Fibroblast of skin of back (primary cell): ENCODE results near the gene ALDH1L2.

ENCODE experiments used
- DNase-seq: peaks from one replicate; pipeline ENCODE4 v3.0.0-alpha.2; 2013

Gene ALDH1L2

DNA sequence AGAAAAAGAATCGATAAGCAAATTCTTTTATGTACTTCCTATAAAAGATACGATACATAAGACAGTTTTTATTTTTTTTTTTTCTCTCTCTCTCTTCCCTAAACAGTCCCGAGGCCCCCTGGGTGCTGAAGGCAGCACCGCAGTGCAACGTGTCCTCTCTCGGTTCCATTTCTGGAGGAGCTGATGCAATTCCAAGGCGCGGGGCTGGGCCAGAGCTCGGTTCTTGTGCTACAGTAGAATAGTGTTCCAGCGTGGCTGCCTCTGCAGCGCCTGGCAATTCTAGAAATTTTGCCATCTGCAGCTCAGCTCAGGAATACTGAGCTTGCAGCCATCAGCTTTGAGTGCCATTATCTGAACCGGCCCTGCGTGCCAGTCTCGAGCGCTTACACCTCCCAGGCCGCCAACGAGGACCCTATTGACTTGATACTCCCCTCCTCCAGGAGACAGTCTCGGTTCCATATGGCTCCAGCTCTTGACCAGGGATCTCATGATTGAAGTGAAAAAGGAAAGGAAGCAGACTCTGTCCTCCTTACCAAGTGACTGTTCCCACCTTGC, 630 bp downstream of the ALDH1L2 start:
- peak; percentile 86 for DNase-seq

DNA sequence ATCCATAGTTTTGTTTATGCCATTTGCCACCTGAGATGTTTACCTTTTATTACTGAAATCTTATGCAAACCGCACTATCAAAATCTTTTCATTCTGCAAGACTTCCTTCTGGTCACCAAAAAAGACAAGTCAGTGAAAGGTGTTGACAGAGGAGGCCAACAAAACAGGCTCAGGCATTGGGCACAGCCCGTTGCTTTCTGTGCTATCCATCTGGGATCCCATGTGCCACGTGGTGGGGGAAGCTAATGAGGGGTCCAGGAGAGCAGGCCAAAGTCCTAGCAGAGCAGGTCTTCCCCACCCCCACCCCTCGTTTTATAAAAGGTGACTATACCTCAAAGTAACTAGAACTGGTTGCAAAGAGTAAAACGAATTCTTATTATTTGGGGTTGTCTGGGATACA, 1.2 kb downstream of the ALDH1L2 start:
- DNase-seq = peak; percentile 17

DNA sequence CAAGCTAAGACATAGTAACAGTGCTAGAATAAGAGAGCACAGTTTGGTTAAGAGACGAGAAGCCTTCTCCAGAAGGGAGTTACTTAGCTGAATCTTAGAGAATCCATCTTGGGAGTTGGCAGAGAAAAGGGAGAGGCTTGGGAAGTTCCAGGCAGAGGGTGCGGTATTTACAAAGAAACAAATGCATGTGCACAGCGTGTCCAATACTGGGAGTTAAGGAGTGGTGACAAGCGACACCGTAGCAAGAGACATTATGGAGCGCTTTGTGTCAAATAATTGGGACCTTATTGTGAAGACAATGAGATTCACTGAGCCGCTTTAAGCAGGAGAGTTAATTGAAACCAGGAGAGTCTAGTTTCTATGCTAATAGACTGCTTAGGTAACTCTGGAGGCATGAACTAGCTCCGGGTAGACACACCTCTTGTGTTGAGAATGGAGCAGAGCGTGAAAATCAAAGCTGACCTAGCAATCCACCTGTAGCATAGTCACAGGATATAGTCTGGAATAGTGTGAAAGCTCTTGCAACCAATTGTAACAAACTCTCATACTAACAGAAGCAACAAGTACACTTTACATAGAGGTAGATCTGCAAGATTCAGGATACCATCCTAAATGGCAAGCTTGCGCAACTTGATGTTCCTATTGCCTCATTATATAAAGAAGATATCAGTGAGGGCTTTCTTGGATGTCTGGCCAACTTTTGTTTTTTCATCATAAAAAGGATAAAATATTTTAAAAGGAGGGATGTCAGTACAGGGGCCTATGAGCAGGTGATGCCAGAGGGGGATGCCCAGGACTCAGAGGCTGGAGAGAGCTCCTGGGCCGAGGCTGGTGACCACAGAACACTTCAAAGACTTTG, 5.3 kb downstream of the ALDH1L2 start:
- DNase-seq = no peak

DNA sequence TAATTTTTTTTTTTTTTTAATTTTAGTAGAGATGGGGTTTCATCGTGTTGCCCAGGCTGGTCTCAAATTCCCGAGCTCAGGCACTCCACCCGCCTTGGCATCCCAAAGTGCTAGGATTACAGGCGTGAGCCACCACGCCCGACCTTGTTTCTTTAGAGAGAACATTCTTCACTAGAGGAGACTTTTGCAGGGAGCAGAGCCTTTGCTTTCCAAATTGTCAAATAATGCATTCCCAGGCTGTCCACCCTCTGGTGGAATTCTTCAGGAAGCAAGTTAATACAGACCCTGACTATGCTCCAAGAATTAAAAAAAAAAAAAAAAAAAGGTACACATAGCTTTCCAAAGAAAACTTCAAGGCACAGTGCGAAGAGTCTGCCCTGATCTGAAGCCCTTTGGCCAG, 6.8 kb downstream of the ALDH1L2 start:
- peak; percentile 19 for DNase-seq

DNA sequence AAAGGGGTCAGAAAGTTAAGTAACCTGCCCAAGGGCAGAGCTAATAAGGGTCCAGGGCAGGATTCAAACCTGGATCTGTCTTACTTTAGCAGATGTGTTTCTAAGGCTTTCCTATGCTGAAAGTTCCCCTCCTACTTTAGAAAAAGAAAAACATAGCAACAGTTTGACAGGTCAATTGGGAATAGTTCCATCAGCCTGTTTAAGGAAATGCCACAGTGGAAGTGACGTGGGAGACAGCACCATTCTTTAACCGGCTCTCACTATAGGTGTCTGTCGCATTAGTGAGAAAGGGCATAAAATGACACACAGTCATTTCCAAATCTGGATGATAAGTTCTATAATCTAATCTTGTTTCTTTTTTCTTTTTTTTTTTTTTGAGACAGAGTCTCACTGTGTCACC, 7.3 kb downstream of the ALDH1L2 start:
- no peak for DNase-seq

DNA sequence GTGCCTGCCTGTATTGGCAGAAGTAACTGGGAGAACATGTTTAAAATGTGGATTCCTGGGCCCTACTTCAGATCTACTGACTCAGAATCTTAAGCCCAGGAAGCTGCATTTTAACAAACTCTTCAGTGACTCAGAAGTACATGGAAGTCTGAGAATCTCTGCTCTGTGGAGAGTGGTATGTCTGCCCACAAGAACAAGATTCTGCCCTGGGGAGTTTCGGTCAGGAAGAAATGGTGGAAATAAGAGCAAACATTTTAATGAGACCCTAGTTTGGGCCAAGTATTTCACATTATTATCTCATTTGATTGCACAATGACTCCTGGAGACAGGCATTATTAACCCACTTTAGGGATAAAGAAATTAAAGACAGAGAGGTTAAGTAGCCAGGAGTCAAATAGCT, 8.2 kb downstream of the ALDH1L2 start:
- peak; percentile 59 for DNase-seq

DNA sequence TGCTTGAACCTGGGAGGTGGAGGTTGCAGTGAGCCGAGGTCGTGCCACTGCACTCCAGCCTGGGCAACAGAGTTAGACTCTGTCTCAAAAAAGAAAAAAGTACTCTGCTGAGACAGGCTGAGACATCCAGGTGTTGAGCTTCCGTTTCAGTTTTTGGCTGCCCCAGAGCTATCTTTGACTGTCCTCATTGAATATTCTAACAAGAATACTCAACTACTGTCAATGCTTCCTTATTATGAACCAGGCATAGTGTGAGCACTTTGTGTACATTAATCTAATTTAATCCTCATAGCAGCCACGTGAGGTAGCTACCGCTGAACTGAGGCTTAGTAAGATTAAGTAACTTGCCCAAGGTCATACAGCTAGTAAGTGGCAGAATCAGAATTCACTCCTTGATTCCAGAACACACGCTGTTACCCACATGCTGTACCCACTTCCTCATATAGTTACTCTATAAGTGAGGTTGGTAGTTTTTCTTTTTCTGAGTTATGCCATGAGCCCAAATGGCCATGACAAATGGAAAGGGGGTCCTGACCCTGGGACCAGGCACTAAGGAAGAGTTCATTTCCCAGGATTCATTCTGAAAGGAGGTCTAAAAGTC, 11.3 kb downstream of the ALDH1L2 start:
- DNase-seq = no peak

DNA sequence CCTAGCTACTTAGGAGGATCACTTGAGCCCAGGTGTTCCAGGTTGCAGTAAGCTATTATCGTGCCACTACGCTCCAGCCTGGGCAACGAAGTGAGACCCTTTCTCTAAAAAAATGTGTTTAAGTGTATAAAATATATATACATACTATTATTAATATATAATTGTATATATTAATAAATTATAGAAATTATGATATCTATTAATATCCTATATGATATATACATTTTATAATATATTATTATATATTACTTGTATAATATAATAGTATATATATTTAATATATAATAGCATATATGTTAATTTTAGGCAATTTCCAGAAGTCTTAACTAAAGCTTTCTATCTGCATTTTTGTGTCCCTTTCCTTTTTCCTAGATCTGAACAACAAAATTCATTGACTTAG, 12.3 kb downstream of the ALDH1L2 start:
- no peak for DNase-seq

DNA sequence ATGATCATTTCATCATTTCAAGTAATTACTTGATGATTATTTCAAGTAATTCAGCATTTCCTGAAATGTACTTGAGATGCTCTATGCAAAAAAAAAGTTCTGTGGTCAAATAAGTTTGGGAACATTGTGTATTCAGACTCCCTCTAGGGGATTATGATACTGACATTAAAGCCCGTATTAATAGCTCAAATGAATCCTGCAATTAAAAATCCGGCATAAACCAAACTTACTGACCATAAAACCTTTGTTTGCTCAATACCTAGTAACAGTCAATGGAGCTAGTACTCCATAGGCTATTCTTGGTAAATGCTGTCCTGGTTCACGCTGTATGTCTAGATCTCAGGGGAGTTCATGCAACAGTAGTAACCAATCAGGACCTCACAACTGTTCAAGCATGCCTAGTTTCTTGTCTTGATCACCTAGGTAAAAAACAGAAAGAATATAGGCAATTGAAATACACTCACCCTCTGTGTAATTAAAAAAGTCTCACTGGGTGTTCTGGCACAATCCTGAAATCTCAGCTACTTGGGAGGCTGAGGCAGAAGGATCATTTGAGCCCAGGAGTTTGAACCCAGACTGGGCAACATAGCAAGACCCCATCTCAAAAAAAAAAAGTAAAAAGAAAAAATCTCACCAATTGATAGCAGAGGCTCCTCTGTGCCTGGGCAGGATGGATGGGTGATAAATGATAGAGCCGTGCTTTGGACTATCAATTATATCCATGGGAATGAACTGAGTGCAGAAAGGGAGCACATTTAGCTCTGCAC, 14.1 kb downstream of the ALDH1L2 start:
- no peak for DNase-seq

DNA sequence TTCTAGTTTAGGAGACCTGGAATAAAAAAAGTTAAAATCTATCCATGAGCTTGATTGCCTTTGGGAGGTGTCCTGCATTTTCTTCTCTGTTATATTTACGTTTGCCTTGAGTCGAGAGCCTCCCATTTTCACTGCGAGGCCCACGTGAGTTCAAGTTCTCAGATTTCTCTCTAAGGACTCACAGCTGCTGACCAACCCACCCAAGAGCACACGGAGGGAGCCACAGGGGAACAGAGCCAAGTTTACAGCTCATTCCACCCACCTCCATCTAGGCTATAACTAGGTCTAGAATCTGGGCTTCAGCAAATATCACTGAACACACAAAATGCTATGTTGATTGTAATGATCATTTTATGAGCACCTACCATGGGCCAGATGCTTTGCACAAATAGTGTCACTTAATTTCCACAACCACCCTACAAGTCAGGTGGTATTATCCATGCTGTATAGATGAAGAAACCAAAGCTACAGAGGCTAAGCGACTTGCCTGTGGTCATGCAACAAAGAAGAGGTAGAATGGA, 16.7 kb downstream of the ALDH1L2 start:
- DNase-seq = no peak

DNA sequence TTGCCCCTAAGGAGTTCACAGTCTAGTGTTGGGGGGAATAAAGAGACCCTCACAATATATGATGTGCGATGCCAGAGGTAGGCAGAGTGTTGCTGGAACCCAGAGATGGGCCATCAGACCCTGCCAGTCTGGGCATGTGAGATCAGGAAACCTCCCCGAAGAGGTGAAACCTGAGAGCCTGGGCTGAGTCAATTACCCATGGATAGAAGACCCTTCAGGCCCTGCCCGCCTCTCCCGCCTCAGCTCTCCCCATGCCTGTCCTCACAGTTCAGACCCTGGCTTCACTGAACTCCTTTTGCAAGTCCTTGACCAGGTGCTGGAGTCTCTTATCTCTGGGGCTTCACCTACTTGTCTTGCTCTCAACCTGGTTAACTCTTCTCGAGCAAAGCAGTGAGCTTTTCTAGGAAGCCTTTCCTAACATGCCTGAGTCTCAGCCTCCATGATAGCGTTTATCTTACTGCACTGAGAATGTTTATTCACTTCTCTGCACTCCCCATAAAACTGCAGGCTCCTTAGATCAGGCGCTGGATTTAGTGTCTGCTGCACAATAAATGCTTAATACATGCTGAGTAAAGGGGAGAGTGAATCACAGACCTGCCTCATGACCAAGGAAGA, 19.6 kb downstream of the ALDH1L2 start:
- DNase-seq = no peak

DNA sequence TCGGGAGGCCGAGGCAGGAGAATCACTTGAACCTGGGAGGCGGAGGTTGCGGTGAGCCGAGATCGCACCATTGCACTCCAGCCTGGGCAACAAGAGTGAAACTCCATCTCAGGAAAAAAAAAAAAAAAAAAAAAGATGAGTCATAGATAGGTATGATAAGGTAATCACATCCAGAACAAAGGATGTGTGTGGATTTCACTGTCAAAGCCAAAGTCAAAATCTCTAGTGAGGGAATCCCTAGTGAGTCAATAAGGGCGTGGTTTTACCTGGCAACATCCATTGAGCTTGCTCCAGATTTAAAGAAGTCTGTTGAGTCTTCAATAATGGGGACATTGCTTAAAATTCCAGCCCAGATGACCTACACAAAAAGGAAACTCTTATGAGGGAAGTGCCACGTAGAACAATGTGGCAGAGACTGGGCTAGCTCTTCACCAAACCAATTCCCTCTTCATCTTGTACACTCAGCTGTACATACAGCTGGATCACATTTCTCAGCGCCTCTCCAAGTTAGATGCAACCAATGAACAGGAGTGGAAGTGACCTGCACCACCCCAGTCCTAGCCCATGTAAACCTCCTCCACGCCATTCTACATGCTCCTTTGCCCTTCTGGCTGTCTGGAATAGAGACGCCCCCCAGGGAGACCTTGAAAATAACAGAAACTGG, 23.4 kb downstream of the ALDH1L2 start:
- DNase-seq = no peak

DNA sequence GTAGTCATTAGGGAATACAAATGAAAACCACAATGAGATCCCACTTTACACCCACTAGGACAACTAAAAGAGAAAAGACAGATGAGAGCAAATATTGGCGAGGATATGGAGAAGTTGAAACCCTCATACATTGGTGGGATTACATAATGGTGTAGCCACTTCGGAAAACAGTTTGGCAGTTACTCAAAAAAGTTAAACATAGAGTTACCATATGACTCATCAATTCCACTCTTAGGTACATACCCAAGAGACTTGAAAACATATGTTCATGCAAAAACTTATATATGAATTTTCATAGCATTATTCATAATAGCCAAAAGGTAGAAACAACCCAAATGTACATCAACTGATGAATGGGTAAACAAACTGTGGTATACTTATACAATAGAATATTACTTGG, 27.1 kb downstream of the ALDH1L2 start:
- DNase-seq = peak; percentile 22

DNA sequence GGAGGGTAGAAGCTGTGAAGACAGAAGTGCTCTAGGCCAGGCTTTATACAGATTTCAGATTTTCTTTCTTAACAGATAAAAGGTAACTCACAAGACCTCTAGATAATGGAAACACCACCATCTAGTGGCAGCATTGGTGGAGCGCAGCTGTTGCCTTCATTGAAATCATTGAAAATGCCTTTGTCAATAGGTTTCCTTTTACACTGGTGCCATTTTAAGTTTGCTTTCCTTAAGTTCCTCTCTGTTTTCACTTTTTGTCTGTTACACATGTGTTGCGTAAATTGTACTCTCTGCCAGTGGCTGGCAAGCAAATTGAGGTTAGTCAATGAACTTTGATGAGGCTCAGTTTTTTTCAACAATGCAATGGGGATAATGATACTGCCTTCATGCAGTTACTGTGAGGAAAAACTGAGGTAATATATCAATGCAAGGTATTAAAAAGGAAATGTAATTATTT, 31.1 kb downstream of the ALDH1L2 start:
- DNase-seq = peak; percentile 63

DNA sequence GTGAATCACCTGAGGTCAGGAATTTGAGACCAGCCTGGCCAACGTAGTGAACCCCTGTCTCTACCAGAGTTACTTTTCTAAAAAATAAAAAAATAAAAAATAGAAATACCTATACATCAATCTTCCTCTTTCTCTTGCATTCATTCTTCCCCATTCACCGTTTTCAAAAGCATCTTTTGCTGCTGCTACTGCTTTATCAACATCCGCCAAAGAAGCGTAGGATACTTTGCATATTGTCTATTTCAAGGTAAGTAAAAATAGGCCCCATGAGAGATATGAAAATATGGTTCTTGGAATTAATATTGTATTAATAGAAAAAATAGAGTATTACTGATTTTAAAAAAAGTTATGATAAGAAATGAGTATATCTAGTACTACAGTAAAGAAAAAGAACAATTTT, 32.3 kb downstream of the ALDH1L2 start:
- DNase-seq = no peak

DNA sequence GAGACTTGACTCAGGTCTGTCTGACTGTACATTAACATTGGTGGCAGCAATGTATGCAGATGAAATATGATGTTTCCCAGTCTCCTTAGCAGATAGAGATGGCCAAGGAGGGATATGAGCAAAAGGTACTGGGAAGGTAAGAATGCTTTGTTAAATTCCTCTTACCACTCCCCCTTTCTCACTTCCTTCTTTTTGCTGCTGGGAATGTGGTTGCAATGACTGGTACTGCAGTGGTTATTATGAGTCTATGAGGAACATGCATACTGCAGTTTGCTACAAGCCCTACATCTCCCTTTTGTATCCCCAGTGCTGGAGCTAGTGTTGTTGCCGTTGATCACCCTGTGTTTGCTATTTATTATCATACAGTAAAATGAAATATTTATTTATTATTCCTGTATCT, 35.9 kb downstream of the ALDH1L2 start:
- DNase-seq = no peak

DNA sequence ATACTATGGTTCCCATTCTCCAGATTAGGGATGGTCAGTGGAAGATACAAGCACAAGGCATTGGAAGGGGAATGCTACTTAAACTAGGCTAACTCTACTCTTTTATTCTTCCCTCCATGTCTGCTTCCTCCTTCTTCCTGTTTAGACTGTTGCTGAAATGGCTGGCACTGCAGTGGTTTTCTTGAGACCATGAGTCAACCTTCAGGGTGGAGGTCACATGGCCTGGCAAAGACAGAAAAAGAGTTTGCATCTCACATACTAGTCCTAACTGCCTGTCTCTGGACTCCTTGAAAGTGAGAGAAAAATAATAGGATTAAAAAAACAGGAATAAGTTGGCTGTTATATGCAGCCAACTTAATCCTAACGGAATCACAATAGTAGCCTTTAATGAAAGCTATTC, 37.0 kb downstream of the ALDH1L2 start:
- peak; percentile 7 for DNase-seq

DNA sequence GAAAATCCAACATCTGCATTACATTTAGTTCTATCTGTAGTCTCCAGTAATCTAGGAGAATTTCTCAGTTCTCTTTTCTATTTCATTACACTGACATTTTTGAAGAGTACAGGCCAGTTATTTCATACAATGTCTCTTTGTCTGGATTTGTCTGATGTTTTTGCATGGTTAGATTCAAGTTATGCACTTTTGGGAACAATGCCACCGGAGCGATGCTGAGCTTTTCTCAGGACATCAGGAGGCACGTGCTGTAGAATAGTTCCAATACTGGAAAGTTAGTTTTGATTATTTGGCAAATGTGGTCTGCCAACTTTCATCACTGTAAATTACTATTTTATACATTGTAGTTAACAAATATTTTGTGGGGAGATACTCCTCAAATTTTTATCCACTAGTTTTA, 43.1 kb downstream of the ALDH1L2 start:
- no peak for DNase-seq

DNA sequence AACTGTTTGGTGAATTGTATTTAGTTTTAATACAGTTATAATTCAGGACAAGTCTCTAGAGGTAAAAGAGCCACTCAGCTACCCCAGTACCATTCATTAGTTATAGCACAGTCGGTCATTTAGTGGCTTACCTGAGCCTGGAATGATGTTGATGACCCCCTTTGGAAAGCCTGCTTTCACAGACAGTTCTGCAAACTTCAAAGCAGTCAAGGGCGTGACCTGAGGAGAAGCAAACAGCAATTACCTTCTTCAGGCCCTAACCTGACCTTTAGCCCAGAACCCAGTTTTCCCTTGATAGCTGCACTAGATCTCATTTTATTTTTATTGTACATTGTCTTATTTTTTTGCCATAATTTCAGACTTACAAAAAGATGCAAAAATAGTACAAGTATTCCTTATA, 43.8 kb downstream of the ALDH1L2 start:
- no peak for DNase-seq

DNA sequence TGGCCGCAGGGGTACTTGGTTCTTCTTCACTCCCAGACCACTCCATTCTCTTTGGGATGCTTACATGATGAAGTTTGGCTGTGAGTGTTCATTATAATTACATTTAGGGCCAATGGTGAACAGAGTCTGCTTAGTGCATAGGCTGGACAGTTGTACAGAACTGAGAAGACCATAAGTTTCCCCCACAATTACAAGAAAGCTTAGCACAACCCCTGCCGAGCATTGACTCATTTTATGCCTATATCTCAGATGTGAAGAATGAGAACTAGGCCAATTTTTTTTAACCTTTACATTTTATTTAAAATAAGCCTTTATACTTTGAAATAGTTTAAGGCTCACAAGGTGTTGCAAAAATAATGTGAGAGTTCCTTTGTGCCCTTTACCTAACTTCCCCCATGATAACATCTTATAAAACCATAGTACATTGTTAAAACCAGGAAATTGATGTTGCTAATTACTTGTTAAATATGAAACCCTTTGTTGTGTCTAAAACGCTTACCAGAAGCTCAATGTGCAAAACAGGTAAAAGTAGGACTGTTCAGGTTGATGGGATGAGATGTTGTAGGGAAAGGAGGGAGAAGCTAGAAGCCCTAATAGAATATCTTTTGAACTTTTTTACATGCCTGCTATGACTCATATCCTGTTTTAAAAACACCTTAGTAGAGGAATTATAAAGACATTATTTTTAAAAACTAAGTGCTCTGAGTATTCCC, 47.2 kb downstream of the ALDH1L2 start:
- DNase-seq = no peak

DNA sequence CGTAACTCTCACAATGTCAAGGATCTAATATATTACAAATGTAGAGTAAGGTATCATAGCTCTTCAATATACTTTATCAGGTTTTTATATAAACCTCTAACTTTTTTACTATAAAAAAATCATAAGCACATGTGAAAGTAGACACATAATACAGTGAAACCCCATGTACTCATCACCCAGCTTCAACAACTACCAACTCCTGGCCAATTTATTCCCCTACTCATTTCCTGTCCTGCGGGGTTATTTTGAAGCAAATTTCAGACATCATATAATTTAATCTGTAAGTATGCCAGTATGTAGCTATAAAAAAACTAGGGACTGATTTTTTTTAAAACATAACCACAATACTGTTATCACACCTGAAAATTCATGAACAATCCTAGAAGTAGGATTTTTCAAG, 50.4 kb downstream of the ALDH1L2 start:
- DNase-seq = no peak
